ENCODE measurements around the gene IER5. TPM values are rescaled to one million over a fixed set of nuclear protein-coding genes. Genes with fewer than 3 reads are reported as not detected.

Gene IER5
- total and polyA plus RNA-seq, 2 of the 13 experiments (the other 11 are each of a cell fraction or from before 2014, with no cell fraction given) = 2.5 to 3.5 TPM

DNA sequence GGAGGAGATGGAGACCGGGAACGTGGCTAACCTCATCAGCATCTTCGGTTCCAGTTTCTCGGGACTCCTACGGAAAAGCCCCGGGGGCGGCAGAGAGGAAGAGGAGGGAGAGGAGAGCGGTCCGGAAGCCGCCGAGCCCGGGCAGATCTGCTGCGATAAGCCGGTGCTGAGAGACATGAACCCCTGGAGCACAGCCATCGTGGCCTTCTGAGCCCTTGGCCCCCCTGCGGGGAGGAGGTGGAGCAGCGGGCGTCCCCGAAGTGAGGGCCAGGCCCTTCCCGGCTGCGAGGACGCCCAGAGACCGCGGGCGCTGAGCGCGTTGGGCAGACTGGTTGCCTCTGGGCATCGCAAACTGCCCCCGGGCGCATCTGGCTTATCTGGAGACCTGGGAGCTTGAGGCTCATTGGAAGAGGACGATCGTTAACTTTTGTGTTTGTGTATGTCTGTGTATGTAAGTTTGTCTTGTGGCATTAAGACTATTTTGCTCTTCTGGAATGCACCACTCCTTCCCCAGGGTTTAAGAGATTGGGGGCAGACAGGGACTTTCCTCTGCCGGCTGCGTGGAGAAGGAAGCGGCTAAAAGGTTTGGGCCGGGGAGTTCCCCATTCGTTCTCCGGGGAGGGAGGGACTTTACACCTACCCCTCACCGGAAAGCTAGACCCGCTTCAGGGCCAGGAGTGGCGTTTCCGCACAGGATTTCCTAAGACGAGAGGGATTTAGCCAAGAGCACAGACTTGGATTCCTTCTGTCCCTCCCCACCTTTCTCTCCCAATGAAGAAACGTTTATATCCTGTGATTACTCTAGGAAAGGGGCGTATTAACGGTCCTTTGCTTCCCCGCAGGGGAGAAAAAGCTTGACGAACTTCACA, 1.4 kb downstream of the IER5 start (continued):
- TF ChIP-seq, protein P1, sequence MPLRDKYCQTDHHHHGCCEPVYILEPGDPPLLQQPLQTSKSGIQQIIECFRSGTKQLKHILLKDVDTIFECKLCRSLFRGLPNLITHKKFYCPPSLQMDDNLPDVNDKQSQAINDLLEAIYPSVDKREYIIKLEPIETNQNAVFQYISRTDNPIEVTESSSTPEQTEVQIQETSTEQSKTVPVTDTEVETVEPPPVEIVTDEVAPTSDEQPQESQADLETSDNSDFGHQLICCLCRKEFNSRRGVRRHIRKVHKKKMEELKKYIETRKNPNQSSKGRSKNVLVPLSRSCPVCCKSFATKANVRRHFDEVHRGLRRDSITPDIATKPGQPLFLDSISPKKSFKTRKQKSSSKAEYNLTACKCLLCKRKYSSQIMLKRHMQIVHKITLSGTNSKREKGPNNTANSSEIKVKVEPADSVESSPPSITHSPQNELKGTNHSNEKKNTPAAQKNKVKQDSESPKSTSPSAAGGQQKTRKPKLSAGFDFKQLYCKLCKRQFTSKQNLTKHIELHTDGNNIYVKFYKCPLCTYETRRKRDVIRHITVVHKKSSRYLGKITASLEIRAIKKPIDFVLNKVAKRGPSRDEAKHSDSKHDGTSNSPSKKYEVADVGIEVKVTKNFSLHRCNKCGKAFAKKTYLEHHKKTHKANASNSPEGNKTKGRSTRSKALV (CRISPR knock-in tag; IDR thresholded peaks at IDR 0.05) = peak; percentile 27; the same call in 1 of the 2 replicates
- TF ChIP-seq, protein P2, sequence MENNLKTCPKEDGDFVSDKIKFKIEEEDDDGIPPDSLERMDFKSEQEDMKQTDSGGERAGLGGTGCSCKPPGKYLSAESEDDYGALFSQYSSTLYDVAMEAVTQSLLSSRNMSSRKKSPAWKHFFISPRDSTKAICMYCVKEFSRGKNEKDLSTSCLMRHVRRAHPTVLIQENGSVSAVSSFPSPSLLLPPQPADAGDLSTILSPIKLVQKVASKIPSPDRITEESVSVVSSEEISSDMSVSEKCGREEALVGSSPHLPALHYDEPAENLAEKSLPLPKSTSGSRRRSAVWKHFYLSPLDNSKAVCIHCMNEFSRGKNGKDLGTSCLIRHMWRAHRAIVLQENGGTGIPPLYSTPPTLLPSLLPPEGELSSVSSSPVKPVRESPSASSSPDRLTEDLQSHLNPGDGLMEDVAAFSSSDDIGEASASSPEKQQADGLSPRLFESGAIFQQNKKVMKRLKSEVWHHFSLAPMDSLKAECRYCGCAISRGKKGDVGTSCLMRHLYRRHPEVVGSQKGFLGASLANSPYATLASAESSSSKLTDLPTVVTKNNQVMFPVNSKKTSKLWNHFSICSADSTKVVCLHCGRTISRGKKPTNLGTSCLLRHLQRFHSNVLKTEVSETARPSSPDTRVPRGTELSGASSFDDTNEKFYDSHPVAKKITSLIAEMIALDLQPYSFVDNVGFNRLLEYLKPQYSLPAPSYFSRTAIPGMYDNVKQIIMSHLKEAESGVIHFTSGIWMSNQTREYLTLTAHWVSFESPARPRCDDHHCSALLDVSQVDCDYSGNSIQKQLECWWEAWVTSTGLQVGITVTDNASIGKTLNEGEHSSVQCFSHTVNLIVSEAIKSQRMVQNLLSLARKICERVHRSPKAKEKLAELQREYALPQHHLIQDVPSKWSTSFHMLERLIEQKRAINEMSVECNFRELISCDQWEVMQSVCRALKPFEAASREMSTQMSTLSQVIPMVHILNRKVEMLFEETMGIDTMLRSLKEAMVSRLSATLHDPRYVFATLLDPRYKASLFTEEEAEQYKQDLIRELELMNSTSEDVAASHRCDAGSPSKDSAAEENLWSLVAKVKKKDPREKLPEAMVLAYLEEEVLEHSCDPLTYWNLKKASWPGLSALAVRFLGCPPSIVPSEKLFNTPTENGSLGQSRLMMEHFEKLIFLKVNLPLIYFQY (CRISPR knock-in tag; IDR thresholded peaks at IDR 0.05; ENCODE audit: borderline replicate concordance) = no peak
- TF ChIP-seq, protein P3, sequence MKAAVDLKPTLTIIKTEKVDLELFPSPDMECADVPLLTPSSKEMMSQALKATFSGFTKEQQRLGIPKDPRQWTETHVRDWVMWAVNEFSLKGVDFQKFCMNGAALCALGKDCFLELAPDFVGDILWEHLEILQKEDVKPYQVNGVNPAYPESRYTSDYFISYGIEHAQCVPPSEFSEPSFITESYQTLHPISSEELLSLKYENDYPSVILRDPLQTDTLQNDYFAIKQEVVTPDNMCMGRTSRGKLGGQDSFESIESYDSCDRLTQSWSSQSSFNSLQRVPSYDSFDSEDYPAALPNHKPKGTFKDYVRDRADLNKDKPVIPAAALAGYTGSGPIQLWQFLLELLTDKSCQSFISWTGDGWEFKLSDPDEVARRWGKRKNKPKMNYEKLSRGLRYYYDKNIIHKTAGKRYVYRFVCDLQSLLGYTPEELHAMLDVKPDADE (CRISPR knock-in tag; IDR thresholded peaks at IDR 0.05) = no peak
- TF ChIP-seq MYNN (CRISPR knock-in tag; IDR thresholded peaks at IDR 0.05; ENCODE audit: low read depth) = no peak
- no peak for TF ChIP-seq ZNF772 (CRISPR knock-in tag; IDR thresholded peaks at IDR 0.05)
- TF ChIP-seq NKX3-1 (CRISPR knock-in tag; IDR thresholded peaks at IDR 0.05) = no peak
- no peak for TF ChIP-seq SPEN (CRISPR knock-in tag; IDR thresholded peaks at IDR 0.05; ENCODE audit: low read depth)
- TF ChIP-seq CENPT (CRISPR knock-in tag; IDR thresholded peaks at IDR 0.05; ENCODE audit: low read depth) = no peak
- TF ChIP-seq NBN (conservative IDR thresholded peaks at IDR 0.05) = no peak
- TF ChIP-seq, protein P4, sequence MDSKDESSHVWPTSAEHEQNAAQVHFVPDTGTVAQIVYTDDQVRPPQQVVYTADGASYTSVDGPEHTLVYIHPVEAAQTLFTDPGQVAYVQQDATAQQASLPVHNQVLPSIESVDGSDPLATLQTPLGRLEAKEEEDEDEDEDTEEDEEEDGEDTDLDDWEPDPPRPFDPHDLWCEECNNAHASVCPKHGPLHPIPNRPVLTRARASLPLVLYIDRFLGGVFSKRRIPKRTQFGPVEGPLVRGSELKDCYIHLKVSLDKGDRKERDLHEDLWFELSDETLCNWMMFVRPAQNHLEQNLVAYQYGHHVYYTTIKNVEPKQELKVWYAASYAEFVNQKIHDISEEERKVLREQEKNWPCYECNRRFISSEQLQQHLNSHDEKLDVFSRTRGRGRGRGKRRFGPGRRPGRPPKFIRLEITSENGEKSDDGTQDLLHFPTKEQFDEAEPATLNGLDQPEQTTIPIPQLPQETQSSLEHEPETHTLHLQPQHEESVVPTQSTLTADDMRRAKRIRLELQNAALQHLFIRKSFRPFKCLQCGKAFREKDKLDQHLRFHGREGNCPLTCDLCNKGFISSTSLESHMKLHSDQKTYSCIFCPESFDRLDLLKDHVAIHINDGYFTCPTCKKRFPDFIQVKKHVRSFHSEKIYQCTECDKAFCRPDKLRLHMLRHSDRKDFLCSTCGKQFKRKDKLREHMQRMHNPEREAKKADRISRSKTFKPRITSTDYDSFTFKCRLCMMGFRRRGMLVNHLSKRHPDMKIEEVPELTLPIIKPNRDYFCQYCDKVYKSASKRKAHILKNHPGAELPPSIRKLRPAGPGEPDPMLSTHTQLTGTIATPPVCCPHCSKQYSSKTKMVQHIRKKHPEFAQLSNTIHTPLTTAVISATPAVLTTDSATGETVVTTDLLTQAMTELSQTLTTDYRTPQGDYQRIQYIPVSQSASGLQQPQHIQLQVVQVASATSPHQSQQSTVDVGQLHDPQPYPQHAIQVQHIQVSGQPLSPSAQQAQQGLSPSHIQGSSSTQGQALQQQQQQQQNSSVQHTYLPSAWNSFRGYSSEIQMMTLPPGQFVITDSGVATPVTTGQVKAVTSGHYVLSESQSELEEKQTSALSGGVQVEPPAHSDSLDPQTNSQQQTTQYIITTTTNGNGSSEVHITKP (CRISPR knock-in tag; IDR thresholded peaks at IDR 0.05; ENCODE audit: low read depth) = no peak; the same call in 1 of the 2 replicates
- no peak for TF ChIP-seq MEIS2 (CRISPR knock-in tag; IDR thresholded peaks at IDR 0.05)
- no peak for TF ChIP-seq SMARCC2 (IDR thresholded peaks at IDR 0.05)
- no peak for TF ChIP-seq SOX13 (IDR thresholded peaks at IDR 0.05)
- TF ChIP-seq SOX13 (CRISPR knock-in tag; conservative IDR thresholded peaks at IDR 0.05 in 1 of 2, IDR thresholded peaks at IDR 0.05 in 1 of 2) = peak in 1 of 2 experiments; percentile 20; a peak in 1 of 4 replicates
- TF ChIP-seq, protein P5, sequence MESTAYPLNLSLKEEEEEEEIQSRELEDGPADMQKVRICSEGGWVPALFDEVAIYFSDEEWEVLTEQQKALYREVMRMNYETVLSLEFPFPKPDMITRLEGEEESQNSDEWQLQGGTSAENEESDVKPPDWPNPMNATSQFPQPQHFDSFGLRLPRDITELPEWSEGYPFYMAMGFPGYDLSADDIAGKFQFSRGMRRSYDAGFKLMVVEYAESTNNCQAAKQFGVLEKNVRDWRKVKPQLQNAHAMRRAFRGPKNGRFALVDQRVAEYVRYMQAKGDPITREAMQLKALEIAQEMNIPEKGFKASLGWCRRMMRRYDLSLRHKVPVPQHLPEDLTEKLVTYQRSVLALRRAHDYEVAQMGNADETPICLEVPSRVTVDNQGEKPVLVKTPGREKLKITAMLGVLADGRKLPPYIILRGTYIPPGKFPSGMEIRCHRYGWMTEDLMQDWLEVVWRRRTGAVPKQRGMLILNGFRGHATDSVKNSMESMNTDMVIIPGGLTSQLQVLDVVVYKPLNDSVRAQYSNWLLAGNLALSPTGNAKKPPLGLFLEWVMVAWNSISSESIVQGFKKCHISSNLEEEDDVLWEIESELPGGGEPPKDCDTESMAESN (CRISPR knock-in tag; conservative IDR thresholded peaks at IDR 0.05) = 0 out of 2 replicates have a peak, but pooled peaks have one; percentile 16
